ENCODE results near the gene SUN3. TPM values are rescaled to one million over a fixed set of nuclear protein-coding genes. Genes with fewer than 3 reads are reported as not detected.

Gene SUN3
- total RNA-seq, 2 experiments from 2014 or later: 2.9 TPM; not detected in 1

DNA sequence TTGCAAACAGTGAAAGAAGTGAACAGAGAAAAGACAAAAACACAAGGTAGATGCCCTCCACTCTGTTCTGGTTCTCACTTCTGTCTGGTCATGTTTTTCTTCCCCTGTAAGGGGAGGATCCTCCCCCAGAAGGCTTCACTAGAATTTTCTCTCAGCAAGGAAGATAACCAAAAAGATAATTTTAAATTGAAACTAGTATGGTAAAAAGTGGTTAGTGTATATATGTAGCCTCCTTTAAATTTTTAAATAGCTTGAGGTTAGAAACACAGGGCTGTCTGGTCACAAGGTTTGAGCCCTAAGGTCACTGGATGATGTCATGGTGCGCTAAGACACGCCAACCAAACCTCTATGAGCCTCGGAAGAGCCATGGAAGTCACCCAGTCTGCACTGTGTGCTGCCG lies 75.1 kb downstream of the SUN3 start:
- H3K79me2 ChIP-seq (ENCODE audit: insufficient read depth, low read depth, low read length): no peaks in the 10 kb centered on the region
- BruUV-seq (replicated peaks): no TSS peak
- H3K9me2 ChIP-seq (ENCODE audit: insufficient read depth, low read length): no peaks in the 10 kb centered on the region
- H3K4me2 ChIP-seq (ENCODE audit: low read length): no peak overlapping the region
- H2AFZ ChIP-seq (ENCODE audit: low read length): no peak overlapping the region
- no peaks in the 10 kb centered on the region for H3K4me1 ChIP-seq (ENCODE audit: insufficient read depth, low read length, poor library complexity, severe bottlenecking)
- no peaks in the 10 kb centered on the region for H3K9me3 ChIP-seq (ENCODE audit: low read length)
- peaks cover 46% of the 10 kb centered on the region for H3K36me3 ChIP-seq (ENCODE audit: insufficient read depth, low read length)
- no peak overlapping the region for H3K27ac ChIP-seq (ENCODE audit: low read depth, low read length, poor library complexity, severe bottlenecking)
- ChIA-PET POLR2A (no interaction called here), CTCF (ENCODE audit: unreplicated experiment) (no interaction called here)
- DNase-seq (ENCODE audit: low spot score): no peak
- H3K4me3 ChIP-seq (ENCODE audit: low read depth, low read length, poor library complexity, severe bottlenecking): no peak overlapping the region
- no peaks in the 10 kb centered on the region for H4K20me1 ChIP-seq (ENCODE audit: insufficient read depth, low read length)
- TF ChIP-seq, protein P1, sequence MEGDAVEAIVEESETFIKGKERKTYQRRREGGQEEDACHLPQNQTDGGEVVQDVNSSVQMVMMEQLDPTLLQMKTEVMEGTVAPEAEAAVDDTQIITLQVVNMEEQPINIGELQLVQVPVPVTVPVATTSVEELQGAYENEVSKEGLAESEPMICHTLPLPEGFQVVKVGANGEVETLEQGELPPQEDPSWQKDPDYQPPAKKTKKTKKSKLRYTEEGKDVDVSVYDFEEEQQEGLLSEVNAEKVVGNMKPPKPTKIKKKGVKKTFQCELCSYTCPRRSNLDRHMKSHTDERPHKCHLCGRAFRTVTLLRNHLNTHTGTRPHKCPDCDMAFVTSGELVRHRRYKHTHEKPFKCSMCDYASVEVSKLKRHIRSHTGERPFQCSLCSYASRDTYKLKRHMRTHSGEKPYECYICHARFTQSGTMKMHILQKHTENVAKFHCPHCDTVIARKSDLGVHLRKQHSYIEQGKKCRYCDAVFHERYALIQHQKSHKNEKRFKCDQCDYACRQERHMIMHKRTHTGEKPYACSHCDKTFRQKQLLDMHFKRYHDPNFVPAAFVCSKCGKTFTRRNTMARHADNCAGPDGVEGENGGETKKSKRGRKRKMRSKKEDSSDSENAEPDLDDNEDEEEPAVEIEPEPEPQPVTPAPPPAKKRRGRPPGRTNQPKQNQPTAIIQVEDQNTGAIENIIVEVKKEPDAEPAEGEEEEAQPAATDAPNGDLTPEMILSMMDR (conservative IDR thresholded peaks at IDR 0.05; ENCODE audit: low read length): no peak
- no peak for TF ChIP-seq EZH2phosphoT487 (IDR thresholded peaks at IDR 0.05; ENCODE audit: borderline replicate concordance, low read depth, low read length)
- intact Hi-C loops (cut with micrococcal nuclease; ENCODE audit: unreplicated experiment): no loop called here

DNA sequence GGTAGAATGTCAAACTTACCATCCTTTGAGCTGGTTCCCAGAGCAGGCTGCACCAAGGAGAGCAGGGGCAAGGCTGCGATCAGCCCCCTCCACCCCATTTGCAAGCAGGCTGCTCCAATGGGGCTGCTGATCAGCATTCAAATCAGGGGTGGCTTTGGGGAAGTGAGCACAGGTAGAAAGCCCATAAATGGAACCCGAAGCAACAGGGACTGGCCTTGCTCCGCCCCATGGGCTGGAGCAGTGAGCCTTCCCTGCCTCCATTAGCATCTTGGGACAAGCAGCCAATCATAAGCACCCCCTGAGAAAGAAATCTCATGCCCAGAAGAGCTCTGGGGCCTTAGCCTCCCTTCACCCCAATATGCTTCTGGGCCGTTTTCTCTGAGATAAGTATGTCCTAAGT lies 76.7 kb downstream of the SUN3 start:
- no peak overlapping the region for H3K27ac ChIP-seq (ENCODE audit: low read depth, low read length, poor library complexity, severe bottlenecking)
- H3K4me3 ChIP-seq (ENCODE audit: low read depth, low read length, poor library complexity, severe bottlenecking): no peak overlapping the region
- no peaks in the 10 kb centered on the region for H3K4me1 ChIP-seq (ENCODE audit: insufficient read depth, low read length, poor library complexity, severe bottlenecking)
- peaks cover 34% of the 10 kb centered on the region for H3K36me3 ChIP-seq (ENCODE audit: insufficient read depth, low read length)
- TF ChIP-seq EZH2phosphoT487 (IDR thresholded peaks at IDR 0.05; ENCODE audit: borderline replicate concordance, low read depth, low read length): no peak
- TF ChIP-seq, protein P1 (conservative IDR thresholded peaks at IDR 0.05; ENCODE audit: low read length): no peak
- no TSS peak for BruUV-seq (replicated peaks)
- no peak overlapping the region for H2AFZ ChIP-seq (ENCODE audit: low read length)
- no peak overlapping the region for H3K4me2 ChIP-seq (ENCODE audit: low read length)
- H3K79me2 ChIP-seq (ENCODE audit: insufficient read depth, low read depth, low read length): no peaks in the 10 kb centered on the region
- POLR2A ChIA-PET: interaction anchor here (0.6 to 1.2 kb wide), 5 partner anchors 8 to 417 kb away, joined by 3 to 4 read pairs (median 3); no protein-coding TSS in a partner anchor
- H3K9me3 ChIP-seq (ENCODE audit: low read length): no peaks in the 10 kb centered on the region
- CTCF ChIA-PET (ENCODE audit: unreplicated experiment): no interaction called here
- DNase-seq (ENCODE audit: low spot score): no peak
- intact Hi-C loops (cut with micrococcal nuclease; ENCODE audit: unreplicated experiment): no loop called here
- H3K9me2 ChIP-seq (ENCODE audit: insufficient read depth, low read length): no peaks in the 10 kb centered on the region
- H4K20me1 ChIP-seq (ENCODE audit: insufficient read depth, low read length): no peaks in the 10 kb centered on the region

DNA sequence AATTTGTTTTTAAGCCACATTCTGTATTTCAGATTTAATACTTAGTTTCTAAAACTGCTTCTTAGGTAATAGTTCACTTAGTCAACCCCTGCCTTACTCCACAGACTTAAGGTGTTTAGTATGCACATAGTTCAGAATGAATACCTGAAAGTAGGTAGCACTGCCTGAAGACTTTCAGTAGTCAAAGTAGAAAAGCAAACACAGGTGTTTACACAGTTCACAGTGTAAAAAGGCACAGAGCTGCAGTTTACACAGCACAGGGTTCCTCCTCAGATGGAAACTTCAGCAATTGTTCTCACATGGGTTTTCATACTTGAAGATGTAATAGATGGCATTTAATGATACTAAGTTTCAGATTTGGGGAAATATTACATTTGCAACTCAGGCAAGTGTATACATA lies 77.5 kb downstream of the SUN3 start:
- H2AFZ ChIP-seq (ENCODE audit: low read length): no peak overlapping the region
- no peak overlapping the region for H3K27ac ChIP-seq (ENCODE audit: low read depth, low read length, poor library complexity, severe bottlenecking)
- no peak overlapping the region for H3K4me3 ChIP-seq (ENCODE audit: low read depth, low read length, poor library complexity, severe bottlenecking)
- ChIA-PET CTCF (ENCODE audit: unreplicated experiment) (no interaction called here), POLR2A (interaction anchor here (0.7 kb wide), 1 partner anchor 9 kb away, joined by 4 read pairs; no protein-coding TSS in a partner anchor)
- H3K9me2 ChIP-seq (ENCODE audit: insufficient read depth, low read length): no peaks in the 10 kb centered on the region
- H3K4me2 ChIP-seq (ENCODE audit: low read length): no peak overlapping the region
- no TSS peak for BruUV-seq (replicated peaks)
- intact Hi-C loops (cut with micrococcal nuclease; ENCODE audit: unreplicated experiment): no loop called here
- no peaks in the 10 kb centered on the region for H3K9me3 ChIP-seq (ENCODE audit: low read length)
- H3K36me3 ChIP-seq (ENCODE audit: insufficient read depth, low read length): peaks cover 25% of the 10 kb centered on the region
- no peaks in the 10 kb centered on the region for H3K4me1 ChIP-seq (ENCODE audit: insufficient read depth, low read length, poor library complexity, severe bottlenecking)
- TF ChIP-seq EZH2phosphoT487 (IDR thresholded peaks at IDR 0.05; ENCODE audit: borderline replicate concordance, low read depth, low read length): no peak
- TF ChIP-seq, protein P1 (conservative IDR thresholded peaks at IDR 0.05; ENCODE audit: low read length): no peak
- H4K20me1 ChIP-seq (ENCODE audit: insufficient read depth, low read length): no peaks in the 10 kb centered on the region
- no peaks in the 10 kb centered on the region for H3K79me2 ChIP-seq (ENCODE audit: insufficient read depth, low read depth, low read length)
- no peak for DNase-seq (ENCODE audit: low spot score)

Measured in OCI-LY7 (cell line).